RWPE2 (cell line): ENCODE results near the gene CCDC169.

Experiments used
- ATAC-seq: fragments of 200-7000 bp; cut with Tn5 transposase; 3 replicates; pipeline ENCODE4 v1.9.1; 2021; ENCODE audit warnings: low read depth
- DNase-seq: peaks from one replicate; pipeline ENCODE4 v3.0.0-alpha.2; 2020; ENCODE audit warnings: low spot score
- H3K27ac ChIP-seq: fragments of 450-650 bp; 2 replicates; pipeline ENCODE4 v1.5.1; 2017; ENCODE audit warnings: mild to moderate bottlenecking; ENCODE audit not compliant: poor library complexity, severe bottlenecking
- H3K27me3 ChIP-seq: fragments of 250-450 bp; sonication (Bioruptor Pico); 2 replicates; pipeline ENCODE4 v1.5.1; 2021; ENCODE audit warnings: mild to moderate bottlenecking, moderate library complexity; ENCODE audit not compliant: insufficient read depth, poor library complexity, severe bottlenecking
- H3K36me3 ChIP-seq: fragments of 250-450 bp; sonication (Bioruptor Pico); 2 replicates; pipeline ENCODE4 v1.5.1; 2020; ENCODE audit warnings: low read depth, mild to moderate bottlenecking, moderate library complexity
- H3K4me1 ChIP-seq: fragments of 250-450 bp; sonication (Bioruptor Pico); 2 replicates; pipeline ENCODE4 v1.5.1; 2021; ENCODE audit warnings: mild to moderate bottlenecking, moderate library complexity; ENCODE audit not compliant: insufficient read depth, poor library complexity, severe bottlenecking
- H3K4me3 ChIP-seq: fragments of 250-450 bp; sonication (Bioruptor Pico); 2 replicates; pipeline ENCODE4 v1.5.1; 2021; ENCODE audit warnings: mild to moderate bottlenecking, moderate library complexity; ENCODE audit not compliant: severe bottlenecking
- H3K9me3 ChIP-seq: fragments of 250-450 bp; sonication (Bioruptor Pico); 2 replicates; pipeline ENCODE4 v1.5.1; 2021; ENCODE audit warnings: mild to moderate bottlenecking, moderate library complexity; ENCODE audit not compliant: severe bottlenecking
- TF ChIP-seq, protein P1 (sequence below): fragments of 450-650 bp; IDR thresholded peaks from one replicate; pipeline ENCODE4 v1.5.1; 2017; ENCODE audit warnings: mild to moderate bottlenecking, moderate library complexity; ENCODE audit not compliant: poor library complexity, severe bottlenecking

CCDC169 gene

DNA sequence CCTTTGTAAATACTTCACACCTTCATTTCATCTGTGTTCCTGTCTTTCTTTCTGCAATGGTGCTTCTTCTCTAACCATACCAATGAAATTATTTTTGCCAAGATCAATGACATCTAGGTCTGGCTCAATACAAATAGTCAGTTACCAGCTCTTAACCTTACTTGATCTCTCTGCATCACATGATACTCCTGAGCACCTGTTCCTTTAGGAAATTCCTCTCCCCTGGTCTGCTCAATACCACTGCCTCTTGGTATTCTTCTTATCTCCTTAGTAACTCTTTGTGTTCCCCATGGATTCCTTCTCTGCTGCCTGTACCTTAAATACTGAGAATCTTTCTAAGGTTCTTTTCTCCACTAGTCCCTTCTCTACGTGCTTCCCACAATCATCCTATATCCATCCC, 109.2 kb downstream of the CCDC169 start:
- Histone ChIP-seq H3K4me1 (peaks cover 9% of the 10 kb centered on the region), H3K4me3 (no peak overlapping the region), H3K27ac (no peak overlapping the region), H3K9me3 (no peaks in the 10 kb centered on the region), H3K27me3 (no peaks in the 10 kb centered on the region), H3K36me3 (no peaks in the 10 kb centered on the region)
- TF ChIP-seq, protein P1, sequence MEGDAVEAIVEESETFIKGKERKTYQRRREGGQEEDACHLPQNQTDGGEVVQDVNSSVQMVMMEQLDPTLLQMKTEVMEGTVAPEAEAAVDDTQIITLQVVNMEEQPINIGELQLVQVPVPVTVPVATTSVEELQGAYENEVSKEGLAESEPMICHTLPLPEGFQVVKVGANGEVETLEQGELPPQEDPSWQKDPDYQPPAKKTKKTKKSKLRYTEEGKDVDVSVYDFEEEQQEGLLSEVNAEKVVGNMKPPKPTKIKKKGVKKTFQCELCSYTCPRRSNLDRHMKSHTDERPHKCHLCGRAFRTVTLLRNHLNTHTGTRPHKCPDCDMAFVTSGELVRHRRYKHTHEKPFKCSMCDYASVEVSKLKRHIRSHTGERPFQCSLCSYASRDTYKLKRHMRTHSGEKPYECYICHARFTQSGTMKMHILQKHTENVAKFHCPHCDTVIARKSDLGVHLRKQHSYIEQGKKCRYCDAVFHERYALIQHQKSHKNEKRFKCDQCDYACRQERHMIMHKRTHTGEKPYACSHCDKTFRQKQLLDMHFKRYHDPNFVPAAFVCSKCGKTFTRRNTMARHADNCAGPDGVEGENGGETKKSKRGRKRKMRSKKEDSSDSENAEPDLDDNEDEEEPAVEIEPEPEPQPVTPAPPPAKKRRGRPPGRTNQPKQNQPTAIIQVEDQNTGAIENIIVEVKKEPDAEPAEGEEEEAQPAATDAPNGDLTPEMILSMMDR: no peak
- ATAC-seq (no peak), DNase-seq (no peak)

DNA sequence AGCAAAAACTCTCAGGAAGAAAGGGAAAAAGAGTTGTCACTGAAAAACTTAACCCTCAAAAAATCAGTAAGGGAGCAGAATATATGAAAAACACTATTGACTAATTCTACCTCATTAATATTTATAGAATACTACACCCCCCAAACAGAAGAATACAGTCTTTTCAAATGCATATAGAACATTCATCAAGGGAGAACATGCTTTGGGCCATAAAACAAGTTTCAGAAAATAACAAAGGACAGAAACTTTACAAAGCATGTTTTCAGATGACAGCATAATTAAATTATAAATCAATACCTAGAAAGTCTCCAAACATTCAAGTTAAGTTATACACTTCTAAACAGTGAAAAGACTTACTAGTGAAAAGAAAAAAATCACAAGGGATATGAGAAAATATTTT, 113.7 kb downstream of the CCDC169 start:
- H3K9me3 ChIP-seq: no peaks in the 10 kb centered on the region
- H3K27me3 ChIP-seq: no peaks in the 10 kb centered on the region
- no peaks in the 10 kb centered on the region for H3K4me1 ChIP-seq
- ATAC-seq (no peak), DNase-seq (no peak)
- H3K36me3 ChIP-seq: no peaks in the 10 kb centered on the region
- H3K4me3 ChIP-seq: no peak overlapping the region
- no peak overlapping the region for H3K27ac ChIP-seq
- TF ChIP-seq, protein P1: no peak
